NCI-H82 treated with DMSO at 0.1 percent for 48 hours (cell line): ENCODE measurements around the gene PSMB7.

ENCODE experiments used
- DNase-seq: peaks from one replicate; lab custom pipeline; 2025; ENCODE audit not compliant: unreplicated experiment; lab: John Stamatoyannopoulos, UW

Gene PSMB7

DNA sequence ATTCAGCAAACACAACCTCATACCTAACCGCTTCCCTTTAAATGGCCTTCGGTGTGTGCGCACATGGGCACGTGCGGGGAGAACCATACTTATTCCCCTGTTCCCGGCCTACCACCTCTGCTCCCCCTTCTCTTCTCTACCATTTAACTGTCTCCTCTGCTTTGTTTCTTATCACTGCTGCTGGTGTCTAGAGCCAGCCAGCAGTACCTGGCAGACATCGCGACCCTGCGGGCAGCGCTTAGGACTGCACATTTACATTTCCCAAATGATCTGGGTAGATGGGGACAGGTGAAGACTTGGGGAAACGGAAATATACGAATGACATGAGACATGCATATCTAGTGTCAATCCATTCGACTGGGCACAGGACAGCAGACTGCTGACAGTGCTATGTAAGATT, 56.6 kb downstream of the PSMB7 start:
- DNase-seq, result no peak

GRCh38 chr9:124357721-124358361, 57.4 kb downstream of the PSMB7 start:
- no peak for DNase-seq

DNA sequence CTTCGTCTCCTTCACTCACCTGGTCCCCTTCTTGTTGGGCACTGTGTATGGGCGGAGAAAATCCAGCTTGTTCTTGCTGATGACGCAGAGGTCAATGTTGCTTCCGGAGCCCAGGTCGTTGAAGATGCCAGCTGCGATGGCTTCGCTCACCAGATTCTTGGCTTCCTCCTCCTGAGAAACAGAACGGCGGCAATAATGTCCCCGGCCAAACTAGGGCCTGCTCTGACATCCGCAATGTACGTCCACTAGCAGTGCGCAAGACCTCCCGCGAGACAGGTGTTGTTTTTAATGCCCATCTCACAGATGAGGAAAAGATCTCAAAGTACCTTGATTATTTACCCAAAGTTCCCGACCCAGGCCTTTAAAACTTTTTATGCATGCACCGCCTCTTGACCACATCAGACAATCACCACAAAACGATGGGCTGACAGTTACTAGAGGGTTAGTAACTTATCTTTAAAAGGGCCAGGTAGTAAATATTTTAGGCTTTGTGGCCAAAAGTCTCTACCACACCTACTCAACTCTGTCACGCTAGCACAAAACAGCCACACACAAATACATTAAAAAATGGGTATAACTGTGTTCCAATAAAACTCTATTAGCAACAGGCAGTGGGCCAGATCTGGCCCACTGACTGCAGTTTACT, 58.4 kb downstream of the PSMB7 start:
- no peak for DNase-seq

- no peak for DNase-seq
Measured at GRCh38 chr9:124355941-124356744, 59.1 kb downstream of the PSMB7 start.

DNA sequence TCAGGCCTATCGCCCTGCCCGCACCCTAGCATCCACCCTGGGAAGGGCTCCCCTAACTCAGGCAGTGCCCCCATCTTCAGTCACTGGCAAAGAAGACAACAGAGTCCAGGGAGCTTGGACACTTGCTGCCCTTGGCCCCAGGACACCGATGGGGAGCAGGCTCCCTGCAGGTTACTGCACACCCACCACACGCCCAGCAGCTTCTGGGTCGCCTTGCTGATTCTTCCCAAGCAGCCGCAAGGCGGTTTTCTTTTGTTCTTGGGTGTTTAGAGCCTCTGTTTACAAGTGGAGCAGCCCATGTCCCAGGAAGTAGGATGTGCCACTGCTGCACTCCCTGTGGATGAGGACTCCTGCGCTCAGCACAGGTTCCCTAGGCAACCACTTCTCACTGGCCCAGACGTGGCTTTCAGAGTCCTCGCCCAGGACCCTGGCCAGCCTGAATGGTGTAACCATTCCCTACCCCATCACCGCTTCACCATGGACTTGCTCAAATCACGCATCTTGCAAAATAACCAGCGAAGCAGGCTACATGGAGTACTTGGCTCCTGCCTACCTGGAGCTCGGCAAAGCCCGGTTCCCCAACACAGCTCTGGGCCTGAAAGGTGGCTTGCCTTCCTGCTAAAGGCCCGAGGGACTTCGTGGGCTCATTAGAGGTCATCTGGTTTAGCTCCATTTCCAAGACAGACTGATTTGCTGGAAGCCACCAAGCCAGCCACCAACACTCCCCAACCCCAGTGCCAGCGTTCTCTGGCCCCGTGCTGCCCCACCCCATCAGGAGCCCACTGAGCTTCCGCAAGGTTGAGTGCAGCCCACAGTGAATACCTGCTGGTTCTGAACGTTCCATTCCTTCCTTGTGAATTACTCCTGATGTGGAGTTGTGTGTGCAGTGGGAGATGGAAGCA, 60.0 kb downstream of the PSMB7 start:
- no peak for DNase-seq

DNA sequence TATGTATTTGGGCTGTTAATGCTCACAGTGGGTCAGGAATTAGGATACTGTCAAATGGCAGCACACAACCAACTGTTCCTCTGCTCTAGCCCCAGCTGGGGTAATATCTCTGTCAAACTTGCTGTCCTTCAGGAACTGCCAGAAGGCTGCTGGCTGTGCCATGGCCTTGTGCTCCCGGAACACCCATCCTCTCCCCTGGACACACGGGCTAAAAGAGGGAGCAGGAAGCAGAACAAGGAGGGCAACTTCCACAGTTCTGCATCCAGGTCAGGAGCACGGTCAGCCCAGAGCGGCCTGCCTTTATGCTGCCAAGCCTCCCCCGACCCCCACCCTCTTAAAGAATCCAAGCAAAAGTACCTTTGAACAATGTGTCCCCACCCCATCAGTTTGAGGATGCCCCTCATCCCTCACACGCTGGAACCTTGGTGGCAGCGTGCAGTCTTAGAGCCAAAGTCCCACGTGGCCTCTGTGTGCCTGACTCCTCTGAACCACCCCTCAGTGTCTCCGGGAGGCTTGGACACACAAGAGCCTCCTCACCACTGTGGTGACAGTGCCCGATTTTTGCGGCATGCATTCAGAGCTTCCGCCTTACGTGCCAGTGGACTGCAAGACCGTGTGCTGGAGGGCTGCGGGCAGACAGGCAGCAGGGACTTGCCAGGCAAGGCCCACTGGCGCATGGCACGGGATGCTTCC, 60.8 kb downstream of the PSMB7 start:
- no peak for DNase-seq

GRCh38 chr9:124353811-124354274, 61.4 kb downstream of the PSMB7 start:
- no peak for DNase-seq

GRCh38 chr9:124353166-124353768, 62.0 kb downstream of the PSMB7 start:
- no peak for DNase-seq

DNA sequence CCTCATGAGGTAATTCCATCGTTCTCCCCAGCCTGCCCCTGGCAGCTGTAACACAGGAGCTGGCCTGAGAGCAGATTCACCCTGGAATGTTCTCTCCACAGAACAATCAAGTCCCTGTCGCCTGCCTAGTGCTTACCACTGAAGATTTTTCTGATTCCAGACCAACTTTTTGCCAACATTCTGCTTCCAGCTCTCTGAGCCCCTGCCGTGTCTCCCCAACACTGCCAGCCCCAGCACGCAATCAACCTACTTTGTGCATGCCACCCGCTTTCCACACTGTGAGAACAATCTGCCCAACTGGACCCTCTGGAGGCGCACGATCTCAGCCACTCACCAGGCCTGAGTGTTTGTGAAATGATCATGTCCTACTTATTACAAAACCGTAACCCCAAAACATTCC, 62.6 kb downstream of the PSMB7 start:
- no peak for DNase-seq

DNA sequence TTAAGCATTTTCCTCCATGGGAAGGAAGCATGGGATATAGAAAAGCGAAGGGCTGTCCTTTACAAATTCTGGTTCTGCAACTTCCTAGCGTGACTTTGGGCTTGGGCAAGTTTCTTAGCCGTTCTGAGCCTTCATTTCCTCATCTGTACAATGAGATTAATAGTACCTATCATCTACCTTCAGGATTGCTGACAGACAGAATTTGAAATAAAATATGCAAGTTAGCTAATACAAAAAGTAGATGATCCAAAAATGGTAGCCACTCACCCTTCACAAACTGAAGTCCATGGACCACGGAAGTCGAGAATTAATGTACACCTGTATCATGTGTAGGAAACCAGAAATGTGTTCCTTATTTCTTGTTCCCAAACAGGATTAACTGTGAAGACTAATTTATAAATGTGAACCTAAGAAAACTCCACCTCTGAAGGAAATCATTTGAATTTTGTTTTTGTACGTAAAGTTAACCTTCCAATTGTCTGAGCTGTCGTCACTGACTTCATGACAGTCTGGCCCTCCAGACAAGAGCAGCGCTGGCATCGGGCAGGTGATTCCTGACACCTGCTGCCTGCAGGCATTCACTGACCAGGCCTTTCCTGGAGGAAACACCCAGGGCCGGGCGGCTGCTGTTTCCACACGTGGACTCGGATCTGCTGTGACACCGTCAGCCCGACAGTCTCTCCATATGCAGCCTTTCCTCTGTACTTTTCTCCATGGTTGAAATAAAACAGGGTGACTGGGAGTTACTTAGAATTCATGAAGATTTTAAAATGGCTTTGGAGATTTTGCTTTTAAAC, 63.4 kb downstream of the PSMB7 start:
- no peak for DNase-seq

- no peak for DNase-seq
Measured at GRCh38 chr9:124350494-124351263, 64.6 kb downstream of the PSMB7 start.

GRCh38 chr9:124349675-124350493, 65.4 kb downstream of the PSMB7 start:
- no peak for DNase-seq

- DNase-seq, result no peak
Measured at GRCh38 chr9:124349267-124349666, 66.0 kb downstream of the PSMB7 start.

DNA sequence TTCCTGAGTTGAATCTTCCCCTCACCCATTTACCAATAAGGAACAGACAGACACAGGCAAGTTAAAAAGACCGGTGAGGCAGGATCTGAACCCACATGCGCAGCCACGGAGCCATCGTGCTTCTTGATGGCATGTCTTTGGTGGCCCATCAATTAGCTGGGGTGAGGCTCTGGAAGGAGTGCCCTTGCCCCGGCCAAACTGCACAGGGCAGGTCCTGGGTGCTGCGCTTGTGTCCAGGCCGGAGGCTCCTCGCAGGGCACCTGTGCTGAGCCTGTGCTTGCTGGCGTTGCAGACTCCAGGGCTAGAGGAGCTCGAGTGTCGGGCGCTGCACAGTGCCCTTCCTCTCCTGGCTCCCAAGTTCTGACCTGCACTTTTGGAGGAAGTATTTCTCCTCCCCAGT, 66.4 kb downstream of the PSMB7 start:
- DNase-seq, result no peak

- no peak for DNase-seq
Measured at GRCh38 chr9:124348363-124348762, 66.9 kb downstream of the PSMB7 start.

DNA sequence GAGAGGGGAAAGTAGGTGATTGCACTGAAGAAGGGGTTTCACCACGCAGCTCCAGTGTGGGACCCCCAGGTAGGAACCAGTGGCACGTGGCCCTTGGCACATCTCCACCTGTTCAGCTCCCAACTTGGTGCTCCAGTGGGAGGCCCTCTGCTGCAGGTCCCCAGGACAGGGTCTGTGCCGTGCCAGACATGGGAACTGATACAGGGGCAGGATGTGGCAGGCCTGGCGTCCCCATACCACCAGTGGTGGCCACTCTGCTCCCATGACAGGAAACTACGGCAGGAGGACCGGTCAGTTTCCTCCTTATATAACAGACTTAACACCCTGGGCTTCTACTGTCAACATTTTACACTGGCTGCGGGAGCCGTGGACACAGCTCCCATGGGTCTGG, 67.3 kb downstream of the PSMB7 start:
- DNase-seq, result no peak

DNA sequence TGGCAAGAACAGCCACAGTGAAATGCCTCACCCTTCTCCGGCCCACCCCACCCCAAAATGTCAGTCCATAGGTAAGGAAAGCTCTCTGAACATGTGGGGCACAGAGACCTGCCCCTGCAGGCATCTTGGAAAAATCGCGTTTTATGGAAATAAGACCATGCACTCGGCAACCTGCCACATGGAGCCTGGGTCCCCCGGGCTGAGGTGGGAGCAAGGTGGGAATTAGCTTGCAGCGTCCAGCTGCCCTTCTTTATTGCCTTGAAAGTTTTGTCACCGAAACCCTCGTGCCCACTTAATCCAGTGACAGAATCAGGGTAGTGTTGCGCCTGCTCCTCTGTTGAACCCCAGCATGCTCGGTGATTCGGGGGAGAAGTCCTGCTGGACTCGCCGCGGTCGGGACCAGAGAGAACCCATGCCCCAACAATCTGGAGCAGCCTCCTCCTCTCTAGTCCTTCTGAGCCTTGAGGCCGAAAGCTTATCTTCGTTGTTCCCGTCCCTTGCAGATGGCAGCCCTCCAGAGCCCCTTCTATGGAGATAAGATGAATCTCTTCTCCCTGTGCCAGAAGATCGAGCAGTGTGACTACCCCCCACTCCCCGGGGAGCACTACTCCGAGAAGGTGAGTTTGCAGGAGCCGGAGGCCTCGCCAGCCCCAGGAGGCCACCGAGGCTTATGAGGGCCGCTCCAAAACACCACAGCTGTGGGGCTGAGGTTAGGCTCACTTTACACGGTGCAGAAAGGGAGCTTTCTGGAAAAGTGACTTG, 67.9 kb downstream of the PSMB7 start:
- DNase-seq, result no peak
